ENCODE measurements around the gene CCDC148.

Gene CCDC148

DNA sequence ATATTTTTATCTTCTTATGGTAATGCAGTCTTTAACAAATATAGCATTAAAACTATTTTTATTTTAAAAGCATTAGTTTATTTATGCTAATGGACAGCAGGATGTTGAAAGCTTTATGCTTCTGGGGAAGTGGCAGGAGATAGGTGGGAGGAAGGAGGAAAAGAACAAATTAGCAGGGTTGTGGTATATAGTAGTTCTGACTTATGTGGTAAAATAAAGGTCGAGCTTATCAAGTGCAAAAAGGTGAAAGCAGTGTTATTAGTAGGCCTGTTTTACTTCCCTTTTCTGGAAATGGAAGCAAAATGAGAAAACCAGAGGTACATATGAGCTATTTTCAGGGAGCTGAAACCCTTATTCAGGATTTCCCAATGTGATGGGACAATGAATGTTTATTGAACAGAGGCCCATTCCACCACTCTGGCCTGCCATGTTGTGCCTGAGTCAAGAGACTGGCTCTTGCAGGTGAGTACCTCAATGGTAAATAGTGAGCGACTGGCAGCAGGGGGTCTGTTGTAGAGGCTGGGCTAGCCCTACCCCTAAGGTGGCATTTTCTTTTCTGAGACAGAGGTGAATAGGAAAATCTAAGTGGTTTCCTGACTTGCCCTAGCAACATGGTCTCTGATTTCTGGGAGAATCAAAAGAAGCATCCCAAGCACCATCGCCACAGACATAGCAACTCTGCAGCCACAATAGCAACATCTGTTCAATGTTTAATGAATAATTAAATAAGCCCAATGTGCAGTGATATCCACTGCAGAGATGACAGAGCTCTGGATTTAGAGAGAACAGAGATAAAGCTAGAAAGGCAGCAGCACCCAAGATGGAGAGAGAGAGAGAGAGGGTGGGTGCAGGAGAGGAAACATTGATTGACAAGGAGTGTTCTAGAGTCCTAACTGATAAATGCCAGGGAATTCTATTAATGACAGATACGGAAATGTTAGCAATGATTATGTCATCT, 235.2 kb downstream of the CCDC148 start:
- no peak for TF ChIP-seq JUND (IDR thresholded peaks at IDR 0.05; ENCODE audit: low read depth)
- in situ Hi-C loops (cut with HindIII; ENCODE audit: low pct_unique_long_range_greater_than_20kb, low sequenced_read_pairs) = no loop called here
- DNase-seq (ENCODE audit: low read depth in 1 of 2, low spot score in 1 of 2) = no peak

DNA sequence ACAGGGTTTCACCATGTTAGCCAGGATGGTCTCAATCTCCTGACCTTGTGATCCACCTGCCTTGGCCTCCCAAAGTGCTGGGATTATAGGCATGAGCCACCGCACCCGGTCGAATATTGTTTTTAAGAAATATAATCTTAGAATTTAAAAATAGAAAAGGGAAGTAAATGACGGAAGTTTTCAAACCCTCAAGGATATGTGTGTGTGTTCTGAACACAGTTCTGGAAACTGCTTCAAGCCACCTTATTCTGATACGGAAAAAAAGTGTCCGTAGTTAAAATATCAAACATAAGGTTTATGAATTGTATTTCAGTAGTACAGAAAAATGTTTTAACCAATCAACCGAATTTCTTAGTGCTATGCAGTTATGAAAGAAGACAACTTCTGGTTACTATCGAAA, 239.0 kb downstream of the CCDC148 start:
- in situ Hi-C loops (cut with HindIII; ENCODE audit: low pct_unique_long_range_greater_than_20kb, low sequenced_read_pairs) = no loop called here
- DNase-seq (ENCODE audit: low read depth in 1 of 2, low spot score in 1 of 2) = no peak
- no peak for TF ChIP-seq JUND (IDR thresholded peaks at IDR 0.05; ENCODE audit: low read depth)

DNA sequence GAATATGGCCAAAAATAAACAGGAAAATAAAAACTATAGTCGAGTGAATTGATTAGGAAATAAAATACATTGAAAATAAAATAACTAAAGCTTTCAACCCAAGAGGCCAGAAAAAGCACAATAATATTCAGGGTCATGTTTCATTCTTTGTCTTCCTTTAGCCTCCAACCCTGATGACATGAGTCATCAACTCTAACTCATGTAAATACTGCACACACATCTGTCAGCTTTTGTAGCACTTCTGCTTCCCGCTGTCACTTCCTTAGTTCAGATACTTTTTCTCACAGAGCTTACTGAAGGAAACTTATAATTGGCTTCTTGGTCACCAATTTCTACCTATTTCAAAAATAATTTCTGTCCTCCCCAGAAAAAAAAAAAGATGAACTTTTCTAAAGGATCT, 242.1 kb downstream of the CCDC148 start:
- no peak for DNase-seq (ENCODE audit: low read depth in 1 of 2, low spot score in 1 of 2)
- TF ChIP-seq JUND (IDR thresholded peaks at IDR 0.05; ENCODE audit: low read depth) = no peak

DNA sequence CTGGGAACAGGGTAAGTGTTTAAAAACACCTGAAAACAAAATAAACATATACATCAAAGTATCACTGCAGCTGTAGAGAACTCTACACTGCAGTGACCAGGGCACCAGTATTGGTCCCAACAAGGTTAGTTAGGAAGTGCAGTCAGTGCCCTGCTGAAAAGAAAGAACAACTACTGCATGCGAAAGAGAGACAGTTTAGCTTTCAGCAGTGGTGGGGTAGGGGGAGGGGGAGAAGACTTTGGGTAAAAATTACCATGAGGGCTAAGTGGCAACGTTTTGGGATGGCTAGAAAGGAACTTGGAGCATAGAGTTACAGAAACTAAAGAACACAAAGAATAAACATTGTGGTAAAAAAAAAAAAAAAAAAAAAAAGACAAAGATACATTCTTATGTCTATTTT, 242.8 kb downstream of the CCDC148 start:
- in situ Hi-C loops (cut with HindIII; ENCODE audit: low pct_unique_long_range_greater_than_20kb, low sequenced_read_pairs) = no loop called here
- no peak for TF ChIP-seq JUND (IDR thresholded peaks at IDR 0.05; ENCODE audit: low read depth)

More for the DNA sequence above, 242.1 kb downstream of the CCDC148 start:
- in situ Hi-C loops (cut with HindIII; ENCODE audit: low pct_unique_long_range_greater_than_20kb, low sequenced_read_pairs) = no loop called here

DNA sequence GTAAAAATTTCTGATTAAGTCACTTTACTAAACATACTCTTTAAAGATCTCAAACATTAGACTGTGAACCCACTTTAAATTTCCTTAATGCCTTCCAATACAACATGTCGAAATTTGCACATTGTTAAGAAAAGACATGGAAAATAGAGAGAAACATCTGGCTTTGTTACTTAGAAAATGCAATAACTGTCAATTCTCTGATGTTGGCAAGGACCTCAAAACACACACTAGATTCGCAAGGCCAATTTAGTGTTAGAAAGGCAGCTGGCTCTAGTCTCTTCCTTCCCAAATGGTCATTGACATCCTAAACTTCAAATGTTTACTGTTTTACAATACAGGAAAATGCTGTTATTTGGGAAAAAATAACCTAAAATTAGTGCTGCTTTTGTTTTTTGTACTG, 244.3 kb downstream of the CCDC148 start:
- in situ Hi-C loops (cut with HindIII; ENCODE audit: low pct_unique_long_range_greater_than_20kb, low sequenced_read_pairs) = no loop called here
- TF ChIP-seq JUND (IDR thresholded peaks at IDR 0.05; ENCODE audit: low read depth) = no peak
- no peak for DNase-seq (ENCODE audit: low read depth in 1 of 2, low spot score in 1 of 2)

More for the DNA sequence above, 242.8 kb downstream of the CCDC148 start:
- no peak for DNase-seq (ENCODE audit: low read depth in 1 of 2, low spot score in 1 of 2)

GRCh38 chr2:158211502-158211901, 245.1 kb downstream of the CCDC148 start:
- in situ Hi-C loops (cut with HindIII; ENCODE audit: low pct_unique_long_range_greater_than_20kb, low sequenced_read_pairs) = no loop called here
- no peak for TF ChIP-seq JUND (IDR thresholded peaks at IDR 0.05; ENCODE audit: low read depth)
- no peak for DNase-seq (ENCODE audit: low read depth in 1 of 2, low spot score in 1 of 2)

GRCh38 chr2:158207354-158207753, 249.2 kb downstream of the CCDC148 start:
- in situ Hi-C loops (cut with HindIII; ENCODE audit: low pct_unique_long_range_greater_than_20kb, low sequenced_read_pairs) = no loop called here
- no peak for DNase-seq (ENCODE audit: low read depth in 1 of 2, low spot score in 1 of 2)
- TF ChIP-seq JUND (IDR thresholded peaks at IDR 0.05; ENCODE audit: low read depth) = no peak

DNA sequence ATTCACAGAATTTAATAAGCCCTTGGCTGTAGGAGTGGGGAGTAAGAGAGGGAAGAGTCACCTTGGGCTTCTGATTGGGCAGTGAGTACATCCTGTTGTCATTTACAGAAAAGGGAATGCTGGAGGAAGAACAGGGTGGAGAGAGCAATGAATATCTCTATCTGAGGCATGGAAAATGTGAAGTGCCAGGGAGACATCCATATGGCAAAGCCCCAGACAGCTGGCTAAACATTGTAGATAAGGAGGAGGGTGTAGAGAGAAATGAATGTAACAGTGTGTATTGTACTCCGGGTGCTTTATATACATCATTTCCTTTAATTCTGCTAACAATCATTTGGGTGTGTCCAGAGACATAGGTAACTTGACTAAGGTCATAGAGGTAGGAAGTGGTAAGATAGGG, 251.3 kb downstream of the CCDC148 start:
- no peak for DNase-seq (ENCODE audit: low read depth in 1 of 2, low spot score in 1 of 2)
- no peak for TF ChIP-seq JUND (IDR thresholded peaks at IDR 0.05; ENCODE audit: low read depth)
- in situ Hi-C loops (cut with HindIII; ENCODE audit: low pct_unique_long_range_greater_than_20kb, low sequenced_read_pairs) = no loop called here

DNA sequence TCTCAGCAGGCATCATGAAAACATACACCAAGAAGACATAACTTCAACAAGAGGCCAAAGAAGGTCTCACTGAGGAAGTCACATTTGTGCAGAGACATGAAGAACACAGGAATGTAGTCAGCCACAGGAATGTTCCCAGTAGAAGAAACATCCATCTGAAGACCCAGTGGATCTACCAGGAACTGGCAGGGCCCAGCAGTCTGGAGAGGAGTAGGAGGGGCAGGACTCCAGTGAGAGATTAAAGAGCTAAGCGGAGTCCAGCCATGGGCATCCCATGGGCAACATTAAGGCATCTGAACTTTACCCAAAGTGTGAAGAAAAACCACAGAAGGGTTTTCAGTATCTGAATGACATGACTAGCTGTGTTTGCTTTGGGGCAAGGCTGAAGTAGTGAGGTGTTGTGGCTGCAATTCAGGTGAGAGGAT, 251.8 kb downstream of the CCDC148 start:
- no peak for TF ChIP-seq JUND (IDR thresholded peaks at IDR 0.05; ENCODE audit: low read depth)
- in situ Hi-C loops (cut with HindIII; ENCODE audit: low pct_unique_long_range_greater_than_20kb, low sequenced_read_pairs) = no loop called here
- no peak for DNase-seq (ENCODE audit: low read depth in 1 of 2, low spot score in 1 of 2)

DNA sequence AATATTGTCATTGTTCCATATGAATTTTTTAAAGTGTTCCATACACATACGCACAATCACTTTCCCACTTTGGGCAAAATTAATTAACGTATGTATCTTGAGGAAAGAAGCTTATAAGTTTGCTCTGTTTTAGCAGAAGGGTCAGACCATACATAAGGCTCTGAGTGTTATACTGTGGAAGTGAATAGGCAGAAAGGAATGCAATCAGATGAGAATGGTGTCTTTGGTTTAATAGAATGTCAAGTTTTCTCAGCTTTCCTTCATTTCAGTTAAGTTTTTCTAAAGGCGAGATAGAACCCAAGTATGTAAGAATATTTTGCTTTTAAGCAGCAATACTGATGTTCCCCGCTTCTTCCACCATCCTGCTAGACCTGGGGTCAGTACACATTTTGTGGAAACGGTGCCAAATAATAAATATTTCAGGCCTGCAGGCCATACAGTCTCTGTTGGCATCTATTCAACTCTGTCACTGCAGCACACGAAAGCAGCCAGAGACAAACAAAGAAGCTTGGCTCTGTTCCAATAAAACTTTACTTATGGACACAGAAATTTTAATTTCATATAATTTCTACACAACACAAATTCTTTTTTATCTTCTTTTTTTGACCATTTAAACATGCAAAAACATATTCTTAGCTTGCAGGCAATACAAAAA, 254.3 kb downstream of the CCDC148 start:
- peak in 1 of 2 experiments; percentile 73 for DNase-seq (ENCODE audit: low read depth in 1 of 2, low spot score in 1 of 2)
- TF ChIP-seq JUND (IDR thresholded peaks at IDR 0.05; ENCODE audit: low read depth) = no peak
- in situ Hi-C loops (cut with HindIII; ENCODE audit: low pct_unique_long_range_greater_than_20kb, low sequenced_read_pairs) = no loop called here

DNA sequence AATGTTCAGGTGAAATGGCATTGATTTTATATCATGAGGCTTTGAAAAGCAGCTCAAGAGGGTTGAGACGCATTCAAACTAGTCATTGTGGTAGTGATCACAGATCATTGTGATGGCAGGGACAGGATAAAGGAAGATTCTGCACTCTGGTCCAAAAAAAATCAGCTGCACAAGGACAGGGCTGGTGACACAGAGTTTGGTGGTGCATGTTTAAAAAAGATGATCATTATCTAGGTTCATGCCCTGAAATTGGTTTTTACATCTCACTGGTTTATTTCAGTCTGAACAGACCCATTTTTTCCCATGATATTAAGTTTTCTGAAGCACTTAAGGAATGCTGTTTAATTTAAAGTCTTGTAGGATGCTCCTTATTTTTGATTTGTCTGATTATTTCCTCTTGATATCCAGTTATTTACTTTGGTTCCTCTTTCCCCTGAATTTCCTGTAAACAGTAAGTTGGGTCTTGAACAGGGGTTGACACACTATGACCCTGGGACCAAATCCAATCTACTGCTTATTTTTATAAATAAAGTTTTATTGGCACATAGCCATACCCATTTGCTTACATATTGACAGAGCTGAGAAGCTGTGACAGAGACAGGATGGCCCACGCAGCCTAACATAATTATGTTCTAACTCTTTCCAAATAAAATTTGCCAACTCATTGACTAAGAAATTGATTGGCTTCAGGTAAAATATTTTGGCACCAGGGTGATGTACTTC, 256.5 kb downstream of the CCDC148 start:
- no peak for TF ChIP-seq JUND (IDR thresholded peaks at IDR 0.05; ENCODE audit: low read depth)
- no peak for DNase-seq (ENCODE audit: low read depth in 1 of 2, low spot score in 1 of 2)
- in situ Hi-C loops (cut with HindIII; ENCODE audit: low pct_unique_long_range_greater_than_20kb, low sequenced_read_pairs) = no loop called here

- TF ChIP-seq JUND (IDR thresholded peaks at IDR 0.05; ENCODE audit: low read depth) = no peak
- in situ Hi-C loops (cut with HindIII; ENCODE audit: low pct_unique_long_range_greater_than_20kb, low sequenced_read_pairs) = no loop called here
- DNase-seq (ENCODE audit: low read depth in 1 of 2, low spot score in 1 of 2) = no peak
Observed at GRCh38 chr2:158197940-158198339, 258.6 kb downstream of the CCDC148 start.
